Measurements from ENCODE around the gene TOX2.

TOX2 gene

DNA sequence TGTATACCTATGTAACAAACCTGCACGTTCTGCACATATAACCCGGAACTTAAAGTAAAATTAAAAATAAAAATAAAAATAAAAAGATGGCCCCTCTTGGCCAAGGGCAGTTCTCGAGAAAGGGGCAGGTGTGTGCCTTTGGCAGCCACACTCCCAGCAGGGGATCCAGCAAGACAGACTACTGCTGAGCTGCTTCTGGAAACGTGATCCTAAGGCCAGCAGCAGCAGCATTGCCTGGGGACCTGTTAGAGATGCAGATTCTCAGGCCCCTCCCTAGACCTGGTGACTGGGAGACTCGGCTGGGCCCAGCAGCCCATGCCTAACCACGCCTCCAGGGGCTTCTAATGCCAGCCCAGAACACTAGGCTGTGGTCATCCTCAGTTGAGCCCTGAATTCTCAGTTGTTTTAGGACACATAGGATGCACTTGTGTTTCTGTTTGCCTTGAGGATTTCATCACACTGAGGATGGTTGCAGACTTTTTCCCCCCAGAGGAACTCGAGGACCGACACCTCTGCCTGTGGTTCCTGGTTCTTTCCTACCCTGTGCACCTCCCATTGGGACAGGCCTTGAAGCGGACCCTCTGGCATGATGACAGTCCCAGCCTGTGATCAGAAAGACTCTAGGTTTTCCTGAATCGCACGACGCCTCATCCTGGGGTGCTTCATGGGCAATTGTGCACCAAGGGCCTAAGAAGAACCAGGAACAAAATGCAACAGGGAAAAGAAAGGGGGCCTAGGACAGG lies 105.9 kb downstream of the TOX2 start:
- in situ Hi-C loops (cut with MboI; ENCODE audit: low sequenced_read_pairs, unreplicated experiment), result no loop called here
- DNase-seq (ENCODE audit: low spot score), result no peak
- TF ChIP-seq, protein P1, sequence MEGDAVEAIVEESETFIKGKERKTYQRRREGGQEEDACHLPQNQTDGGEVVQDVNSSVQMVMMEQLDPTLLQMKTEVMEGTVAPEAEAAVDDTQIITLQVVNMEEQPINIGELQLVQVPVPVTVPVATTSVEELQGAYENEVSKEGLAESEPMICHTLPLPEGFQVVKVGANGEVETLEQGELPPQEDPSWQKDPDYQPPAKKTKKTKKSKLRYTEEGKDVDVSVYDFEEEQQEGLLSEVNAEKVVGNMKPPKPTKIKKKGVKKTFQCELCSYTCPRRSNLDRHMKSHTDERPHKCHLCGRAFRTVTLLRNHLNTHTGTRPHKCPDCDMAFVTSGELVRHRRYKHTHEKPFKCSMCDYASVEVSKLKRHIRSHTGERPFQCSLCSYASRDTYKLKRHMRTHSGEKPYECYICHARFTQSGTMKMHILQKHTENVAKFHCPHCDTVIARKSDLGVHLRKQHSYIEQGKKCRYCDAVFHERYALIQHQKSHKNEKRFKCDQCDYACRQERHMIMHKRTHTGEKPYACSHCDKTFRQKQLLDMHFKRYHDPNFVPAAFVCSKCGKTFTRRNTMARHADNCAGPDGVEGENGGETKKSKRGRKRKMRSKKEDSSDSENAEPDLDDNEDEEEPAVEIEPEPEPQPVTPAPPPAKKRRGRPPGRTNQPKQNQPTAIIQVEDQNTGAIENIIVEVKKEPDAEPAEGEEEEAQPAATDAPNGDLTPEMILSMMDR (IDR thresholded peaks at IDR 0.05; ENCODE audit: borderline replicate concordance, control extremely low read depth, extremely low read depth, insufficient read depth, missing control alignments), result no peak

DNA sequence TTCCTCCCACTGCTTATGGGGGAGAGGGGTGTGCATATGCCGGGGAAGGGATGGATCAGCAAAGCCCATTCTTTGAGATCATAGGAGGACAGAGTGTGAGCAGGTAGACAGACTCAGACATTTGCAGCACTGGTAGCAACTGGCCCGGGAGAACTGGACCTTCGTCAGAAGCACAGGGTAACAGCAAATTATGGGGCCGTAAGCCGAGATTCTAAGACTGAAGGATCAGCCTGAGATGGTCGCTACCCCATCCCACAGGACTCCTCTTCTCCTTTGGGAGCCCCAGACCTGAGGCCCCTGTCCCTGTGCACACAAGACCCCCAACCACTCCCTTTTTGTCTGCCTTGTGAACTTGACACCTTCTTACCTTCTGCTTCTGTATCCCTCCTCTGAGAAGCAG lies 106.5 kb downstream of the TOX2 start:
- in situ Hi-C loops (cut with MboI; ENCODE audit: low sequenced_read_pairs, unreplicated experiment), result no loop called here
- TF ChIP-seq, protein P1 (IDR thresholded peaks at IDR 0.05; ENCODE audit: borderline replicate concordance, control extremely low read depth, extremely low read depth, insufficient read depth, missing control alignments), result no peak
- DNase-seq (ENCODE audit: low spot score), result no peak

DNA sequence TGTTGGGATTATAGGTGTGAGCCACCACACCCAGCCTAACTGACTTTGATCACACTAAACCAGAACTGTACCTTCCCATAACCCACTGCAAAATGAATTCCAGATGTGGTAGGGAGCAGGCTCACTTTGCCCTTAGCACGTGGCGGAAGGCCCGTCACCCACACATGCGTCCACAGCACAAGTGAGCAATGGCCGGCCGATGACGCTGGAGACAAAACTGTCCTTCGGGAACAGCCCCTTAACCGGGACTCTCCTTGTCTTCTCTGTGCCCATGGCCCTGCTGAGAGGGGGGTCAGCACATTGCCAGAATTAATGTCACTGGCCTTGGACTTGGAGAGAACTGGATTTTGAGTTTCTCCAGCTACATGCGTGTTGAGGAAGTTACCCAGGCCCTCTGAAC lies 107.2 kb downstream of the TOX2 start:
- DNase-seq (ENCODE audit: low spot score), result no peak
- TF ChIP-seq, protein P1 (IDR thresholded peaks at IDR 0.05; ENCODE audit: borderline replicate concordance, control extremely low read depth, extremely low read depth, insufficient read depth, missing control alignments), result no peak
- in situ Hi-C loops (cut with MboI; ENCODE audit: low sequenced_read_pairs, unreplicated experiment), result no loop called here

DNA sequence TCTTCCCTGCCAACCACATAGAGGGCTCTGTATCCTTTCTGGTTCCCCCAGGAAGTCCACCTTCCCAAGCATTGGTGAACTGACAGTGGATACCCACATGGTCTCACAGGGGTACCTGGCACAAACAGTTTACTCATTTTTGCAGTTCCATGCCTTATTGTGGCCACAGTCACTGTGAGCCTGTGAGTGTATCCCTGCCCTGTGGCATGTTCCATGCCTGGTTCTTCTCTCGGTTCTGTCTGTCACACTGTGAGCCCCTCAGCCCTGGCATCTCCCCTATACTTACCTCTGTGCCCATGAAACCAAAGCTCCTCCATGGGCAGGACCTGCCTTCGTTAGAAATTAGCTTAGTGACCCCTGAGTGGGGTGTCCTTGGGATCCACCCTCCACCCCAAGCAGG lies 107.8 kb downstream of the TOX2 start:
- no peak for DNase-seq (ENCODE audit: low spot score)
- TF ChIP-seq, protein P1 (IDR thresholded peaks at IDR 0.05; ENCODE audit: borderline replicate concordance, control extremely low read depth, extremely low read depth, insufficient read depth, missing control alignments), result no peak
- in situ Hi-C loops (cut with MboI; ENCODE audit: low sequenced_read_pairs, unreplicated experiment), result no loop called here

DNA sequence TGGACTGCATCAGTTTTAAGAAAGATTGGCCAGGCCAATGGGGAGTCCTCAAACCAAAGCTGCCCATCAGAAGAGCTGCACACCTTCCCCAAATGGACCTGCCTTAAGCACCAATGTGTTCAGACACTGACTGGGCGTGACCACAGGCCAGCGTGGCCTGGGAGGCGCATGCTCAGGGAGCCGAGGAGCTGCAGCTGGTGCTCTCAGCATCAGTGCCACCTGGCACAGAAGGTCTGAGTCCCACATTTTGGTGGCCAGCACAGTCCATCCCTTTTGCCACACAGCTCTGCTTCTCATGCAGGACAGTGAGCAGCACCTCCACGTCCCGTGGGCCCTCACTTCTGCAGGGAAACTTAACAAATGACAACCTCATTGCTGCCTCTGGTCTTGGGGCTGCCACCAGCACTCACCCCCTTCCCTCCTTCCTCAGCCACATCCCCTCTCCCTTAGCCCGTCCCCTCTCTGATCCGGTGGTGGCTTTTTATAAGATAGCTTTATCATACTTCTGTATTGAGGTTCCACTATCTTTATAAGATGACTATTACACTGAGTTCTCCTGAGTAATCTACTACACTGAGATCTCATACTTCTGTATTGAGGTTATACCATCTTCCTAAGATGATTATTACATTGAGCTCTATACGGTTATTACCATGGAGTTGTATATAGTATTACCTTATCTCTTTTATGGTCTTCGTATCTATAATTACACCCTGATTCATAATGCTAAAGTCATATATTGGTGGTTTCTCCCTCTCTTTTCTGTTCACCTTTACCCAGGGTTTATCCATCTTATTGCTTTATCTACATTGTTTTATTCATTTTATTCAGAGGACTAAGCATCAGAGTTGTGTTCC lies 109.1 kb downstream of the TOX2 start:
- TF ChIP-seq, protein P1 (IDR thresholded peaks at IDR 0.05; ENCODE audit: borderline replicate concordance, control extremely low read depth, extremely low read depth, insufficient read depth, missing control alignments), result no peak
- no peak for DNase-seq (ENCODE audit: low spot score)

DNA sequence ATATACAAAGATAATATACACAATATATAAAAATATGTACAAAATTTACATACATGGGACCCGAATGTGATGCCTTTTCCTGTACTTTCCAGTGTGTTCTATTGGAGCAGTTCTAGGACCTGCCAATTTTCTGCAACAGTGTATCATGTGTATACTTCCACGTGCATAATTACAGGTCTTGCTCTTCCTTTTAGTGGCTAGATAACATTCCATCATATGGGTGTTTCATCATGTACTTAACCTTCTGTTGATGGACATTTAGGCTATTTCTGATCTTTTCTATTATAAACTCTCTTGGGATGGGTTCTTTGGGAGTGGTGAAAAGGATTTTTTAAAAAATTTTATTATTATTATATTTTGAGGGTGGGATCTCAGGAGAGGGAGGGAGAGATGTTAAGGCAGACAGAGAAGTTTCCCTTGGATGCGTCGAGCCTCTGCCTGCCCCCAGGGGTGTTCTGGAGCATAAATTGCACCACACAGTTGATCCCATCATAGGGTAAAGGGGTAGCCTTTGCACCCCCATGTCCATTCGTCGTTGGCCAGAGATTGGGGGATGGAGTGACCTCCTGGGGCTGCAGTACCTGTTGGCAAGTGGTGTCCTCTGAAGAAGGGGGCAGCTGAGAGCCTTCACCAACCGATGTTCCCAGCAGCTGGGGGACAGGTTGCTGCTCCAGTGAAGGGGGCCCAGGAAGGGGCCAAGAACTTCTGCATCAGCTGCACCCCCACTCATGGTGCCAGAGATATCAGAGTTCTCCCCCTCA lies 110.3 kb downstream of the TOX2 start:
- in situ Hi-C loops (cut with MboI; ENCODE audit: low sequenced_read_pairs, unreplicated experiment), result no loop called here
- TF ChIP-seq, protein P1 (IDR thresholded peaks at IDR 0.05; ENCODE audit: borderline replicate concordance, control extremely low read depth, extremely low read depth, insufficient read depth, missing control alignments), result no peak
- DNase-seq (ENCODE audit: low spot score), result no peak

More for the DNA sequence above, 109.1 kb downstream of the TOX2 start:
- in situ Hi-C loops (cut with MboI; ENCODE audit: low sequenced_read_pairs, unreplicated experiment), result no loop called here

Data from GM13976 (cell line).